HG02981 (cell line): Measurements from ENCODE around the gene CIC.
"Not testable (repeated sequence)": the region's sequence is repeated elsewhere in the genome, so short reads cannot be mapped to it uniquely, and the experiment has no call there.

Source experiments
- ATAC-seq: cut with Tn5 transposase; IDR thresholded peaks from one replicate; pipeline ENCODE4 v1.9.1; 2021; ENCODE audit warnings: mild to moderate bottlenecking, moderate library complexity; ENCODE audit not compliant: unreplicated experiment

The CIC gene

GRCh38 chr19:42328106-42328505 lies 59.1 kb downstream of the CIC start:
- no peak for ATAC-seq

- ATAC-seq, result no peak
Measured at GRCh38 chr19:42328854-42329253, 59.8 kb downstream of the CIC start.

DNA sequence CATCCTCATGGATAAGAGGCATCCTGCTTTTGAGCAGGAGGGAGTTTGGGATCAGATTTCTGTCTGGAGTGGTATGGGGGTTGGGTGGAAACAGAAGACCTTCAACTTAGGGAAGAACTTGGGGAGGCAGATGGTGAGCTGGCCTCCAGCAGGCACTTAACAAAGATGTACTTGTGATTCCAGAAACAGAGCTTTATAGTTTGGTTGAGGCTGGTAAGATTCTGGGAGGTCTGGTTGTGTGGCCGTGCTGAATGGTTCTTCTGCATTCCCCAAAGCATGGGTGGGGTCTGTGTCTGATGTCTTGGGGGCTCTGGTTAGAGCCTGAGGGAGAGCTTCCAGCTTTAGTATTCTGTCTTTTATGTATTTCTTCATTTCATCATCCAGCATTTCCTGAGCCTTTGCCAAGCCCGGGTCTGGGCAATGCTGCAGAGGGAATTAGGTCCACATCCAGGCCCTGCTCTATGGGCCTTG lies 61.2 kb downstream of the CIC start:
- no peak for ATAC-seq

- not testable (repeated sequence) for ATAC-seq
Measured at GRCh38 chr19:42331333-42331732, 62.3 kb downstream of the CIC start.

- no peak for ATAC-seq
Measured at GRCh38 chr19:42332059-42332458, 63.0 kb downstream of the CIC start.

DNA sequence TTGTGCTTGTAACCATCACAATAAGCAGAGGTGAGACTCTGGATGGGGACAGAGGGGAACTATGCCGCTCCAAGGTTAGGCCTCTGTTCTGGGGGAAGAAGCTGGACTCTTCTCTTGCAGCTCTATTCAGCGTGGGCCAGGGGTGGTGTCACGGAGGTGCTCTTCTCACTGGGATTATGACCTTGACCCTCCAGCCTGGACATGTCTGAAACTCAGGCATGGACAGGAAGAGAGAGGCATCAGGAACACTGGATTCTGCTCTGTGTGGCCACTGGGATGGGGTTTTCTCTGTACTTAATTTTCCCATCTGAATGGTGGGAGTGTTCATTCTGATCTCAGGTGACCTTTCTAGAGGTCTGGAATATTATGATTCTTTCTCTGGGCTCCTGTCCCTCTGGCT lies 64.0 kb downstream of the CIC start:
- no peak for ATAC-seq

DNA sequence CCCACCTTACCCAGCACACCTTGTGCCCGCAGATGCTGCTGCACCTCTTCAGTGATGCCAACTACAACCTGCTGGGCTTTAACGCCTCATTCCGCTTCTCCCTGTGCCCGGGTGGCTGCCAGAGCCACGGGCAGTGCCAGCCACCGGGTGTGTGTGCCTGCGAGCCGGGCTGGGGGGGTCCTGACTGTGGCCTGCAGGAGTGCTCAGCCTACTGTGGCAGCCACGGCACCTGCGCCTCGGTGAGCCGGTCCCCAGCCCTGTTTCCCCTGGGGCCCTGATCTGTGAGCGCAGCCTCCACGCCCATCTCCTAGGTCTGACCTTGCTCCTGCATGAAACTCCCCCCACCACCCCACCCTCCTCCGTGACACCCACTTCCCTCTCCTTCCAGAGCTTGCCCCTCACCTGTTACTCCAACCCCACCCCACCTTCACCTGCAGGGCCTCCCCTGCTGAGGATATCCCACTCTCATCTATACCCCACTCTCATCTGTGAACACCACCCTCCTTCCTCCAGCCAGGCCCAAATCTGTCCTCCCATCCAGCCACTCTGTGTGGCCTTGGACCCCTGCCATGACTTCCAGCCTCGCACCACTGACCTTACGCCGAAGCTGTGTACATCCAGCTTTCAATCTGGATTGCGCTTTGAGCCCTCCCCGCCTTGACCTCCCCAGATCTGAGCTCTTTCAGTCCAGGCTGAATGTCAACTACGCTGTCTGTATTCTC lies 65.1 kb downstream of the CIC start:
- ATAC-seq, result no peak

DNA sequence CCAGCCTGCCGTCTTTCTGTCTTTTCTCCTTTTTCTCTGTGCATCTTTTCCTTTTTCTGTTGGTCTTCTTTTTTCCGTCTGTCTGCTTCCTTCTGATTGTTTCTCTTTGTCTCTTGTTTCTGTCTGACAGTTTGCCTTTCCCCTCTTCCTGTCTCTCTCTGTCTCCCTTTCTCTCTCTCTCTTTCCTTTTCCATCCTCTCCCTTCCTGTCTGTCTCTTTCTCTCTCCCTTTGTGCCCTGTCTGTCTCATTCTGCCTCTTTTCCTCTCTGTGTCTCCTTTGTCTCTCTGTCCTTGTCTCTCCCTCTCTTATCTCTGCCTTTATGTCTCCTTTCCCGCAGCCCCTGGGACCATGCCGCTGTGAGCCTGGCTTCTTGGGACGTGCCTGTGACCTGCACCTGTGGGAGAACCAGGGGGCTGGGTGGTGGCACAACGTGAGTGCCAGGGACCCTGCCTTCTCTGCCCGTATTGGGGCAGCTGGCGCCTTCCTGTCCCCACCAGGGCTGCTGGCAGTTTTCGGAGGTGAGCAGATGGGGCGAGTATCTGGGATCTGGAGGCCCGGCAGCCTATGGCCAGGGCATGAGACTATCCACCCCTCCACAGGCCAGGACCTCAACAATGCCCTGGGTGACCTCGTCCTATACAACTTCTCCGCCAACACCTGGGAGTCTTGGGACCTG lies 65.8 kb downstream of the CIC start:
- ATAC-seq, result no peak

GRCh38 chr19:42335374-42335936 lies 66.4 kb downstream of the CIC start:
- no peak for ATAC-seq

GRCh38 chr19:42335971-42336370 lies 66.9 kb downstream of the CIC start:
- no peak for ATAC-seq

- not testable (repeated sequence) for ATAC-seq
Measured at GRCh38 chr19:42339126-42339860, 70.2 kb downstream of the CIC start.

- not testable (repeated sequence) for ATAC-seq
Measured at GRCh38 chr19:42339922-42340321, 70.9 kb downstream of the CIC start.

- ATAC-seq, result no peak
Measured at GRCh38 chr19:42343344-42344110, 74.5 kb downstream of the CIC start.

- ATAC-seq, result no peak
Measured at GRCh38 chr19:42344336-42344893, 75.4 kb downstream of the CIC start.
